ENCODE results near the gene HOXA4.

Gene HOXA4

GRCh38 chr7:27161214-27161720, 30.7 kb upstream of the HOXA4 start:
- DNase-seq, result peak; percentile 85
- in situ Hi-C loops (cut with MboI; ENCODE audit: low pct_unique_long_range_greater_than_20kb, low sequenced_read_pairs), result loop anchor here (25.0 kb wide), 1 partner anchor 1299 kb away; no protein-coding TSS in a partner anchor

GRCh38 chr7:27160546-27161213, 30.1 kb upstream of the HOXA4 start:
- in situ Hi-C loops (cut with MboI; ENCODE audit: low pct_unique_long_range_greater_than_20kb, low sequenced_read_pairs), result loop anchor here (25.0 kb wide), 1 partner anchor 1298 kb away; no protein-coding TSS in a partner anchor
- peak; percentile 94 for DNase-seq

- in situ Hi-C loops (cut with MboI; ENCODE audit: low pct_unique_long_range_greater_than_20kb, low sequenced_read_pairs), result loop anchor here (25.0 kb wide), 1 partner anchor 1298 kb away; no protein-coding TSS in a partner anchor
Observed at GRCh38 chr7:27160145-27160545, 29.6 kb upstream of the HOXA4 start.

GRCh38 chr7:27159266-27160144, 28.9 kb upstream of the HOXA4 start:
- in situ Hi-C loops (cut with MboI; ENCODE audit: low pct_unique_long_range_greater_than_20kb, low sequenced_read_pairs), result loop anchor here (10.0 to 25.0 kb wide), 2 partner anchors 305 to 1297 kb away; no protein-coding TSS in a partner anchor

More at GRCh38 chr7:27160145-27160545, 29.6 kb upstream of the HOXA4 start:
- DNase-seq, result peak; percentile 60

GRCh38 chr7:27158436-27159265, 28.1 kb upstream of the HOXA4 start:
- in situ Hi-C loops (cut with MboI; ENCODE audit: low pct_unique_long_range_greater_than_20kb, low sequenced_read_pairs), result loop anchor here (10.0 to 25.0 kb wide), 2 partner anchors 304 to 1296 kb away; no protein-coding TSS in a partner anchor
- peak; percentile 42 for DNase-seq

More at GRCh38 chr7:27159266-27160144, 28.9 kb upstream of the HOXA4 start:
- peak; percentile 65 for DNase-seq

- peak; percentile 60 for DNase-seq
- in situ Hi-C loops (cut with MboI; ENCODE audit: low pct_unique_long_range_greater_than_20kb, low sequenced_read_pairs), result loop anchor here (10.0 to 25.0 kb wide), 2 partner anchors 303 to 1296 kb away; no protein-coding TSS in a partner anchor
Observed at GRCh38 chr7:27157702-27158431, 27.3 kb upstream of the HOXA4 start.

- DNase-seq, result peak; percentile 40
- in situ Hi-C loops (cut with MboI; ENCODE audit: low pct_unique_long_range_greater_than_20kb, low sequenced_read_pairs), result loop anchor here (10.0 to 25.0 kb wide), 2 partner anchors 302 to 1295 kb away; no protein-coding TSS in a partner anchor
Observed at GRCh38 chr7:27156916-27157701, 26.6 kb upstream of the HOXA4 start.

- in situ Hi-C loops (cut with MboI; ENCODE audit: low pct_unique_long_range_greater_than_20kb, low sequenced_read_pairs), result loop anchor here (10.0 to 25.0 kb wide), 2 partner anchors 302 to 1294 kb away; no protein-coding TSS in a partner anchor
- DNase-seq, result peak; percentile 76
Observed at GRCh38 chr7:27156508-27156898, 25.9 kb upstream of the HOXA4 start, which contains the start of gene HOXA7. TSS of gene HOXA7 (minus strand) at chr7:27156675. CDS start at chr7:27156545, 130 bp downstream.

- in situ Hi-C loops (cut with MboI; ENCODE audit: low pct_unique_long_range_greater_than_20kb, low sequenced_read_pairs), result loop anchor here (10.0 to 25.0 kb wide), 2 partner anchors 301 to 1294 kb away; no protein-coding TSS in a partner anchor
- peak; percentile 74 for DNase-seq
Observed at GRCh38 chr7:27155816-27156507, 25.4 kb upstream of the HOXA4 start.

- DNase-seq, result peak; percentile 76
- in situ Hi-C loops (cut with MboI; ENCODE audit: low pct_unique_long_range_greater_than_20kb, low sequenced_read_pairs), result loop anchor here (10.0 to 25.0 kb wide), 2 partner anchors 300 to 1293 kb away; no protein-coding TSS in a partner anchor
Observed at GRCh38 chr7:27154901-27155815, 24.6 kb upstream of the HOXA4 start.

GRCh38 chr7:27154369-27154768, 23.8 kb upstream of the HOXA4 start:
- in situ Hi-C loops (cut with MboI; ENCODE audit: low pct_unique_long_range_greater_than_20kb, low sequenced_read_pairs), result loop anchor here (10.0 to 25.0 kb wide), 2 partner anchors 300 to 1292 kb away; no protein-coding TSS in a partner anchor

GRCh38 chr7:27153526-27153925, 23.0 kb upstream of the HOXA4 start:
- no peak for DNase-seq
- in situ Hi-C loops (cut with MboI; ENCODE audit: low pct_unique_long_range_greater_than_20kb, low sequenced_read_pairs), result loop anchor here (10.0 to 25.0 kb wide), 2 partner anchors 299 to 1291 kb away; no protein-coding TSS in a partner anchor

More at GRCh38 chr7:27154369-27154768, 23.8 kb upstream of the HOXA4 start:
- no peak for DNase-seq

GRCh38 chr7:27152816-27153442, 22.4 kb upstream of the HOXA4 start:
- DNase-seq, result no peak
- in situ Hi-C loops (cut with MboI; ENCODE audit: low pct_unique_long_range_greater_than_20kb, low sequenced_read_pairs), result loop anchor here (10.0 to 25.0 kb wide), 2 partner anchors 298 to 1291 kb away; no protein-coding TSS in a partner anchor

All from KBM-7 (cell line).